ENCODE data around the gene FMO3.
A peak's percentile ranks its signal among the peaks of the same experiment; 100 is the strongest.

Gene FMO3

DNA sequence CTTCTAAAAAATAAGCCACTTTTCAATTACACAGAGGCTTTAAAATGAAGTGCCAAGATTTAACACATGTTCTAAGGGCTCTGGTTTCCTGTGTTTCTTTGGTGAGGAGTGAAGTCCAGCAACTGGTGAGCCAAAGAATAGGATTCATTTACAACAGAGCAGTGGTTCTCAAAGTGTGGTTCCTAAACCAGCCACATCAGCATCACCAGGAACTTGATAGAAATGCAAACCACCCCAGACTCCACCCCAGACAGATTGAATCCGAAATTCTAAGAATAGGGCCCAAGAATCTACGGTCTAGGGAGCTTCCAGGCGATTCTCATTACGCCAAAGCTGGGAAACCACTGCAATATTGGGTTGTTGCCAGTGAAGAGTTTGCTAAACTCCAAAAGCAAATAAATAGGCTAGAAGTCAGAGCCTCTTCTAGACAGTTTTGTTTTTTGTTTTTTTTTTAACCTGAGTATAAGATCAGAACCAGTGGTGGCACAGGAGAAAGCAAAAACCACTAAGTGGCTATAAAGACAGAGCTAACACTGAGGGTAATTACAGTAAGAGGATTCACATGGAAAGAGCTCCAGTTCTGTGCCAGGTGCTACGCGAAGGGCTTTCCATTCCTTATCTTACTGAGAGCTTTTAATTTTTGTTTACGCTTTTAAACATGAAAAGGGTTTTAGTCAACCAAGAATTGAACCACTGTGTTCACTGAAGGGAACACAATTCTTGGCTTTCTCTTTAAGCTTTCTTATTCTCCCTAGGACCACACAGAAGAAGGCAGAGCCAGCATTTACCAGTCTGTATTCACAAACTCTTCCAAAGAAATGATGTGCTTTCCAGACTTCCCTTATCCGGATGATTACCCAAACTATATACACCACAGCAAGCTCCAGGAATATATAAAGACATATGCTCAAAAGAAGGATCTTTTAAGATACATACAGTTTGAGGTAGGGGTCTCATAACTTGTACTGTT lies 52.0 kb downstream of the FMO3 start (continued):
- TF ChIP-seq ZNF792 (tag by site-specific recombination; IDR thresholded peaks at IDR 0.05) (no peak), WT1 (tag by site-specific recombination; IDR thresholded peaks at IDR 0.05) (peak; percentile 88), BCL11B (tag by site-specific recombination; IDR thresholded peaks at IDR 0.05; ENCODE audit: low read depth) (no peak), ZNF561 (tag by site-specific recombination; IDR thresholded peaks at IDR 0.05; ENCODE audit: borderline replicate concordance) (peak; percentile 96), ZBTB17 (tag by site-specific recombination; IDR thresholded peaks at IDR 0.05) (no peak), ZNF146 (tag by site-specific recombination; IDR thresholded peaks at IDR 0.05) (no peak), ZNF521 (tag by site-specific recombination; IDR thresholded peaks at IDR 0.05) (no peak), MEIS1 (CRISPR knock-in tag; IDR thresholded peaks at IDR 0.05; ENCODE audit: borderline replicate concordance) (no peak), ZNF654 (tag by site-specific recombination; IDR thresholded peaks at IDR 0.05; ENCODE audit: low read depth) (0 out of 2 replicates have a peak, but pooled peaks have one; percentile 5), ZNF19 (tag by site-specific recombination; IDR thresholded peaks at IDR 0.05; ENCODE audit: low read depth) (no peak)
- TF ChIP-seq, protein P1, sequence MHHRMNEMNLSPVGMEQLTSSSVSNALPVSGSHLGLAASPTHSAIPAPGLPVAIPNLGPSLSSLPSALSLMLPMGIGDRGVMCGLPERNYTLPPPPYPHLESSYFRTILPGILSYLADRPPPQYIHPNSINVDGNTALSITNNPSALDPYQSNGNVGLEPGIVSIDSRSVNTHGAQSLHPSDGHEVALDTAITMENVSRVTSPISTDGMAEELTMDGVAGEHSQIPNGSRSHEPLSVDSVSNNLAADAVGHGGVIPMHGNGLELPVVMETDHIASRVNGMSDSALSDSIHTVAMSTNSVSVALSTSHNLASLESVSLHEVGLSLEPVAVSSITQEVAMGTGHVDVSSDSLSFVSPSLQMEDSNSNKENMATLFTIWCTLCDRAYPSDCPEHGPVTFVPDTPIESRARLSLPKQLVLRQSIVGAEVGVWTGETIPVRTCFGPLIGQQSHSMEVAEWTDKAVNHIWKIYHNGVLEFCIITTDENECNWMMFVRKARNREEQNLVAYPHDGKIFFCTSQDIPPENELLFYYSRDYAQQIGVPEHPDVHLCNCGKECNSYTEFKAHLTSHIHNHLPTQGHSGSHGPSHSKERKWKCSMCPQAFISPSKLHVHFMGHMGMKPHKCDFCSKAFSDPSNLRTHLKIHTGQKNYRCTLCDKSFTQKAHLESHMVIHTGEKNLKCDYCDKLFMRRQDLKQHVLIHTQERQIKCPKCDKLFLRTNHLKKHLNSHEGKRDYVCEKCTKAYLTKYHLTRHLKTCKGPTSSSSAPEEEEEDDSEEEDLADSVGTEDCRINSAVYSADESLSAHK (tag by site-specific recombination; IDR thresholded peaks at IDR 0.05) = peak; percentile 67
- TF ChIP-seq, protein P2, sequence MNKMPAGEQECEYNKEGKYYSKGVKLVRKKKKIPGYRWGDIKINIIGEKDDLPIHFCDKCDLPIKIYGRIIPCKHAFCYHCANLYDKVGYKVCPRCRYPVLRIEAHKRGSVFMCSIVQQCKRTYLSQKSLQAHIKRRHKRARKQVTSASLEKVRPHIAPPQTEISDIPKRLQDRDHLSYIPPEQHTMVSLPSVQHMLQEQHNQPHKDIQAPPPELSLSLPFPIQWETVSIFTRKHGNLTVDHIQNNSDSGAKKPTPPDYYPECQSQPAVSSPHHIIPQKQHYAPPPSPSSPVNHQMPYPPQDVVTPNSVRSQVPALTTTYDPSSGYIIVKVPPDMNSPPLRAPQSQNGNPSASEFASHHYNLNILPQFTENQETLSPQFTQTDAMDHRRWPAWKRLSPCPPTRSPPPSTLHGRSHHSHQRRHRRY (tag by site-specific recombination; IDR thresholded peaks at IDR 0.05) = no peak
- TF ChIP-seq, protein P3, sequence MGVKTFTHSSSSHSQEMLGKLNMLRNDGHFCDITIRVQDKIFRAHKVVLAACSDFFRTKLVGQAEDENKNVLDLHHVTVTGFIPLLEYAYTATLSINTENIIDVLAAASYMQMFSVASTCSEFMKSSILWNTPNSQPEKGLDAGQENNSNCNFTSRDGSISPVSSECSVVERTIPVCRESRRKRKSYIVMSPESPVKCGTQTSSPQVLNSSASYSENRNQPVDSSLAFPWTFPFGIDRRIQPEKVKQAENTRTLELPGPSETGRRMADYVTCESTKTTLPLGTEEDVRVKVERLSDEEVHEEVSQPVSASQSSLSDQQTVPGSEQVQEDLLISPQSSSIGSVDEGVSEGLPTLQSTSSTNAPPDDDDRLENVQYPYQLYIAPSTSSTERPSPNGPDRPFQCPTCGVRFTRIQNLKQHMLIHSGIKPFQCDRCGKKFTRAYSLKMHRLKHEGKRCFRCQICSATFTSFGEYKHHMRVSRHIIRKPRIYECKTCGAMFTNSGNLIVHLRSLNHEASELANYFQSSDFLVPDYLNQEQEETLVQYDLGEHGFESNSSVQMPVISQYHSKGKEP (tag by site-specific recombination; IDR thresholded peaks at IDR 0.05) = peak; percentile 76
- TF ChIP-seq, protein P4, sequence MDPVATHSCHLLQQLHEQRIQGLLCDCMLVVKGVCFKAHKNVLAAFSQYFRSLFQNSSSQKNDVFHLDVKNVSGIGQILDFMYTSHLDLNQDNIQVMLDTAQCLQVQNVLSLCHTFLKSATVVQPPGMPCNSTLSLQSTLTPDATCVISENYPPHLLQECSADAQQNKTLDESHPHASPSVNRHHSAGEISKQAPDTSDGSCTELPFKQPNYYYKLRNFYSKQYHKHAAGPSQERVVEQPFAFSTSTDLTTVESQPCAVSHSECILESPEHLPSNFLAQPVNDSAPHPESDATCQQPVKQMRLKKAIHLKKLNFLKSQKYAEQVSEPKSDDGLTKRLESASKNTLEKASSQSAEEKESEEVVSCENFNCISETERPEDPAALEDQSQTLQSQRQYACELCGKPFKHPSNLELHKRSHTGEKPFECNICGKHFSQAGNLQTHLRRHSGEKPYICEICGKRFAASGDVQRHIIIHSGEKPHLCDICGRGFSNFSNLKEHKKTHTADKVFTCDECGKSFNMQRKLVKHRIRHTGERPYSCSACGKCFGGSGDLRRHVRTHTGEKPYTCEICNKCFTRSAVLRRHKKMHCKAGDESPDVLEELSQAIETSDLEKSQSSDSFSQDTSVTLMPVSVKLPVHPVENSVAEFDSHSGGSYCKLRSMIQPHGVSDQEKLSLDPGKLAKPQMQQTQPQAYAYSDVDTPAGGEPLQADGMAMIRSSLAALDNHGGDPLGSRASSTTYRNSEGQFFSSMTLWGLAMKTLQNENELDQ (tag by site-specific recombination; IDR thresholded peaks at IDR 0.05; ENCODE audit: low read depth) = no peak
- TF ChIP-seq, protein P5, sequence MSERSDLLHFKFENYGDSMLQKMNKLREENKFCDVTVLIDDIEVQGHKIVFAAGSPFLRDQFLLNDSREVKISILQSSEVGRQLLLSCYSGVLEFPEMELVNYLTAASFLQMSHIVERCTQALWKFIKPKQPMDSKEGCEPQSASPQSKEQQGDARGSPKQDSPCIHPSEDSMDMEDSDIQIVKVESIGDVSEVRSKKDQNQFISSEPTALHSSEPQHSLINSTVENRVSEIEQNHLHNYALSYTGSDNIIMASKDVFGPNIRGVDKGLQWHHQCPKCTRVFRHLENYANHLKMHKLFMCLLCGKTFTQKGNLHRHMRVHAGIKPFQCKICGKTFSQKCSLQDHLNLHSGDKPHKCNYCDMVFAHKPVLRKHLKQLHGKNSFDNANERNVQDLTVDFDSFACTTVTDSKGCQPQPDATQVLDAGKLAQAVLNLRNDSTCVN (tag by site-specific recombination; optimal IDR thresholded peaks at IDR 0.05) = no peak
- TF ChIP-seq, protein P6, sequence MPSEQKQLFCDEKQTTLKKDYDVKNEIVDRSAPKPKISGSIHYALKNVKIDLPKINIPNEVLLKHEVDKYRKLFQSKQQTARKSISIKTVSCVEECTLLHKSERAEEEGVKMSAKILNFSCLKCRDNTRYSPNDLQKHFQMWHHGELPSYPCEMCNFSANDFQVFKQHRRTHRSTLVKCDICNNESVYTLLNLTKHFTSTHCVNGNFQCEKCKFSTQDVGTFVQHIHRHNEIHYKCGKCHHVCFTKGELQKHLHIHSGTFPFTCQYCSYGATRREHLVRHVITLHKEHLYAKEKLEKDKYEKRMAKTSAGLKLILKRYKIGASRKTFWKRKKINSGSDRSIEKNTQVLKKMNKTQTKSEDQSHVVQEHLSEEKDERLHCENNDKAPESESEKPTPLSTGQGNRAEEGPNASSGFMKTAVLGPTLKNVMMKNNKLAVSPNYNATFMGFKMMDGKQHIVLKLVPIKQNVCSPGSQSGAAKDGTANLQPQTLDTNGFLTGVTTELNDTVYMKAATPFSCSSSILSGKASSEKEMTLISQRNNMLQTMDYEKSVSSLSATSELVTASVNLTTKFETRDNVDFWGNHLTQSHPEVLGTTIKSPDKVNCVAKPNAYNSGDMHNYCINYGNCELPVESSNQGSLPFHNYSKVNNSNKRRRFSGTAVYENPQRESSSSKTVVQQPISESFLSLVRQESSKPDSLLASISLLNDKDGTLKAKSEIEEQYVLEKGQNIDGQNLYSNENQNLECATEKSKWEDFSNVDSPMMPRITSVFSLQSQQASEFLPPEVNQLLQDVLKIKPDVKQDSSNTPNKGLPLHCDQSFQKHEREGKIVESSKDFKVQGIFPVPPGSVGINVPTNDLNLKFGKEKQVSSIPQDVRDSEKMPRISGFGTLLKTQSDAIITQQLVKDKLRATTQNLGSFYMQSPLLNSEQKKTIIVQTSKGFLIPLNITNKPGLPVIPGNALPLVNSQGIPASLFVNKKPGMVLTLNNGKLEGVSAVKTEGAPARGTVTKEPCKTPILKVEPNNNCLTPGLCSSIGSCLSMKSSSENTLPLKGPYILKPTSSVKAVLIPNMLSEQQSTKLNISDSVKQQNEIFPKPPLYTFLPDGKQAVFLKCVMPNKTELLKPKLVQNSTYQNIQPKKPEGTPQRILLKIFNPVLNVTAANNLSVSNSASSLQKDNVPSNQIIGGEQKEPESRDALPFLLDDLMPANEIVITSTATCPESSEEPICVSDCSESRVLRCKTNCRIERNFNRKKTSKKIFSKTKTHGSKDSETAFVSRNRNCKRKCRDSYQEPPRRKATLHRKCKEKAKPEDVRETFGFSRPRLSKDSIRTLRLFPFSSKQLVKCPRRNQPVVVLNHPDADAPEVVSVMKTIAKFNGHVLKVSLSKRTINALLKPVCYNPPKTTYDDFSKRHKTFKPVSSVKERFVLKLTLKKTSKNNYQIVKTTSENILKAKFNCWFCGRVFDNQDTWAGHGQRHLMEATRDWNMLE (tag by site-specific recombination; conservative IDR thresholded peaks at IDR 0.05; ENCODE audit: low read depth) = no peak
